Fibroblast of lung (primary cell): Measurements from ENCODE around the gene CBFB. TPM values are rescaled to one million over a fixed set of nuclear protein-coding genes. Genes with fewer than 3 reads are reported as not detected.

Experiments used
- DNase-seq, 2 donors: peaks; one replicate each; pipeline versions ENCODE4 v3.0.0 to v3.0.0-alpha.2; 2010; ENCODE audit warnings: low read depth in 2 of 2
- H2AFZ ChIP-seq: 2 replicates; pipeline ENCODE4 v1.5.1; 2012; ENCODE audit warnings: low read length, control low read depth, inconsistent platforms
- H3K27ac ChIP-seq: 2 replicates; pipeline ENCODE4 v1.5.1; 2011; ENCODE audit warnings: low read length, control low read depth; ENCODE audit not compliant: insufficient read depth
- H3K27me3 ChIP-seq: 2 replicates; pipeline ENCODE4 v1.5.1; 2011; ENCODE audit warnings: mild to moderate bottlenecking, low read length; ENCODE audit not compliant: control insufficient read depth, insufficient read depth
- H3K36me3 ChIP-seq: 2 replicates; pipeline ENCODE4 v1.5.1; 2011; ENCODE audit warnings: low read length; ENCODE audit not compliant: control insufficient read depth, insufficient read depth
- H3K4me1 ChIP-seq: 2 replicates; pipeline ENCODE4 v1.5.1; 2011; ENCODE audit warnings: low read length; ENCODE audit not compliant: control insufficient read depth, insufficient read depth; ENCODE audit errors: extremely low read depth
- H3K4me2 ChIP-seq: 2 replicates; pipeline ENCODE4 v1.5.1; 2011; ENCODE audit warnings: low read length, control low read depth; ENCODE audit not compliant: insufficient read depth; ENCODE audit errors: extremely low read depth
- H3K4me3 ChIP-seq, 4 experiments: fragments of 200-600 bp in 1 of 4; sonication (generic) in 1 of 4; replicated peaks in 1 of 4; 2 replicates each; pipeline ENCODE4 v1.5.1; 2011 to 2016; ENCODE audit warnings: low read length in 4 of 4, low read depth in 3 of 4, mild to moderate bottlenecking in 3 of 4, control low read depth in 2 of 4, inconsistent platforms in 1 of 4, mixed read lengths in 1 of 4; ENCODE audit not compliant: insufficient read depth in 1 of 4; ENCODE audit errors: control extremely low read depth in 1 of 4
- H3K79me2 ChIP-seq: 2 replicates; pipeline ENCODE4 v1.5.1; 2012; ENCODE audit warnings: mild to moderate bottlenecking, low read length, inconsistent platforms; ENCODE audit not compliant: control insufficient read depth, insufficient read depth
- H3K9ac ChIP-seq: 2 replicates; pipeline ENCODE4 v1.5.1; 2011; ENCODE audit warnings: mild to moderate bottlenecking, low read length, control low read depth; ENCODE audit not compliant: insufficient read depth
- H3K9me3 ChIP-seq: 2 replicates; pipeline ENCODE4 v1.5.1; 2012; ENCODE audit warnings: low read depth, low read length; ENCODE audit not compliant: control insufficient read depth, insufficient read depth
- H4K20me1 ChIP-seq: 2 replicates; pipeline ENCODE4 v1.5.1; 2011; ENCODE audit warnings: low read length; ENCODE audit not compliant: control insufficient read depth, insufficient read depth; ENCODE audit errors: extremely low read depth
- CTCF ChIP-seq, 2 donors: IDR thresholded peaks in 1 of 2; conservative IDR thresholded peaks in 1 of 2; 1 replicate in 1 of 2; 2 replicates in 1 of 2; pipeline ENCODE4 v1.5.1; 2011 to 2012; ENCODE audit warnings: low read length in 2 of 2, control low read depth in 1 of 2, inconsistent platforms in 1 of 2, low read depth in 1 of 2, mild to moderate bottlenecking in 1 of 2
- EZH2 ChIP-seq: IDR thresholded peaks from 2 replicates; pipeline ENCODE4 v1.5.1; 2012; ENCODE audit warnings: low read length, control low read depth, mild to moderate bottlenecking; ENCODE audit errors: missing control alignments
- polyA plus RNA-seq, 2 donors: library from polyadenylated mRNA; depleted of rRNA in 1 of 2; stranded (reverse) in 1 of 2; unstranded in 1 of 2; fragments of >200 nt; gene quantifications; 2 replicates each; pipeline ENCODE4 v1.2.1, GENCODE V29; 2011 to 2012; ENCODE audit warnings: missing spikeins in 1 of 2
- total RNA-seq: library from RNA; depleted of rRNA; stranded (reverse); fragments of >200 nt; gene quantifications from 2 replicates; pipeline ENCODE4 v1.2.1, GENCODE V29; 2014

CBFB gene
- total and polyA plus RNA-seq, 2 donors (not counting 1 experiment from before 2014, with no cell fraction given): 51.7 to 64.1 TPM

DNA sequence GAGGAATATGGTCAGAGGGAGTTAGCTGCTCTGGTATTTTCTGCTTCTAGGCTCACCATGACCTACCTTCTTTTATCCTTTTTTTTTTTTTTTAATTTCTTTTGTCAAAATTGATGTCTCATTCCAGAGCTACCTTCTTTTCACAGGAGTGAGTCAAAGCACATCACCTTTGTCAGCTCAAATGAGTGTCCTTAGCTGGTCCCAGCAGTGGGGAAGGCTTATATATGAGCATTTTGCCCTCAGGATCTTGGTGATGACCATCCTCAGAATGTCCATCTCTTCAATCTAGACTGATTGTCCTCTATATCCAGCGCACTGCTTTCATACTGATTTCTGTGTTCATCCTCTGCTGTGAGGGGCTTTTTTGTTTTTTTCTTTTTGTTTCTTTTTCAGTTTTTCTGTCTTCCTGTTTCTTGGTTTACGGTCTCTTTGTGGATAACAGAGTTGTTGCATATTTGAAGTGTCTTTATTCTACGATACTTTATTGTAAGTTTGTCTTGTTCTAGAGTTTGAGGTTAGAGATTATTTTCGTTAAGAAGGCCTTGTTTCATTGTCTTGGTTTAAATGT lies 24.9 kb downstream of the CBFB start:
- no peaks in the 10 kb centered on the region for H3K9me3 ChIP-seq
- H3K4me3 ChIP-seq: no peak overlapping the region
- no peak overlapping the region for H2AFZ ChIP-seq
- no peak overlapping the region for H3K27ac ChIP-seq
- no peak for TF ChIP-seq CTCF (conservative IDR thresholded peaks at IDR 0.05 in 1 of 2, IDR thresholded peaks at IDR 0.05 in 1 of 2; ENCODE audit: low read depth in 1 of 2, low read length in 2 of 2)
- no peak for TF ChIP-seq EZH2
- H3K27me3 ChIP-seq: no peaks in the 10 kb centered on the region
- no peak overlapping the region for H3K4me2 ChIP-seq
- no peak overlapping the region for H3K9ac ChIP-seq
- no peaks in the 10 kb centered on the region for H3K36me3 ChIP-seq
- H3K79me2 ChIP-seq: peaks cover 59% of the 10 kb centered on the region
- no peak for DNase-seq
- no peaks in the 10 kb centered on the region for H4K20me1 ChIP-seq
- H3K4me1 ChIP-seq: peaks cover 10% of the 10 kb centered on the region

- peak overlapping the region; percentile 30 for H3K27ac ChIP-seq
- H3K36me3 ChIP-seq: no peaks in the 10 kb centered on the region
- H3K4me3 ChIP-seq: no peak overlapping the region
- peak in 1 of 2 donors; percentile 18 for DNase-seq
- H3K9me3 ChIP-seq: no peaks in the 10 kb centered on the region
- TF ChIP-seq CTCF (conservative IDR thresholded peaks at IDR 0.05 in 1 of 2, IDR thresholded peaks at IDR 0.05 in 1 of 2; ENCODE audit: low read depth in 1 of 2, low read length in 2 of 2): no peak
- TF ChIP-seq EZH2: no peak
- H3K4me2 ChIP-seq: no peak overlapping the region
- H3K4me1 ChIP-seq: peaks cover 10% of the 10 kb centered on the region
- H3K27me3 ChIP-seq: no peaks in the 10 kb centered on the region
- H3K9ac ChIP-seq: no peak overlapping the region
- H3K79me2 ChIP-seq: peaks cover 61% of the 10 kb centered on the region
- no peak overlapping the region for H2AFZ ChIP-seq
- H4K20me1 ChIP-seq: no peaks in the 10 kb centered on the region
Observed at GRCh38 chr16:67054901-67055300, 26.0 kb downstream of the CBFB start.

DNA sequence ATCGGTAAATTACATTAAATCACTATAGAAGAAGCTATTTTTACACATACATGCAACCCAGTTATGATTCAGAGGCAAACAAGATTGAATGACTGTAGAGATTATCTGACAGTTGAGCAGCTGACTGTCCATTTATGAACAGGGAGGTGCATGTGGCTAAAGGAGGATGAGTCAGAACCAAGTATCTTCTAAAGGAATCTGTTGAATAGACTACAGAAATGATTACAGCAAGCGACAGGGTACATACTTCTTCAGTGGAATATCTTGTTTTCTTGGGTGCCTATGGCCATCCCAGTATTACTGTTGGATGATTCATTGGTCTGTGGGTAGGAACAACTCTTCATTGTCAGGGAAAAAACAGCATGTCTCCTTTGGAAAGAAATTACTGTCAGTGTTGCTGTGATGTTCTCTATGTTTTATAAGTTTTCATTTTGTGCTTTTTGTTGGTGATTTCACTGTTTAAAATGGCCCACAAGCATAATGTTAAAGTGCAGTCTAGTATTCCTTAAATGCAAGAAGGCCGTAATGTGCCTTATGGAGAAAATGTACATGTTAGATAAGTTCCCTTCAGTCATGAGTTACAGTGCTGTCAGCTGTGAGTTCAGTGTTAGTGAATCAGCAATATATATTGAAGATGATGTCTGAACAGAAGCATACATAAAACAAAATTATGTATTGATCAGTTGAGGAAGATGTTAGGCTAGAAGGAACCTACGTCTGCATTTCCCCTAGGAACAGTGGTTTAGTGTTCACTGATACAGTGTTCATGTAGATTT lies 27.0 kb downstream of the CBFB start:
- Histone ChIP-seq H3K36me3 (no peaks in the 10 kb centered on the region), H3K27me3 (no peaks in the 10 kb centered on the region), H3K4me1 (peaks cover 5% of the 10 kb centered on the region), H3K27ac (peak overlapping the region; percentile 45), H4K20me1 (no peaks in the 10 kb centered on the region), H2AFZ (no peak overlapping the region), H3K9ac (no peak overlapping the region), H3K4me2 (peak overlapping the region; percentile 69), H3K79me2 (peaks cover 61% of the 10 kb centered on the region), H3K9me3 (no peaks in the 10 kb centered on the region), H3K4me3 (no peak overlapping the region)
- no peak for TF ChIP-seq EZH2
- TF ChIP-seq CTCF (conservative IDR thresholded peaks at IDR 0.05 in 1 of 2, IDR thresholded peaks at IDR 0.05 in 1 of 2; ENCODE audit: low read depth in 1 of 2, low read length in 2 of 2): no peak
- DNase-seq: peak; percentile 89 to 98
